Measurements from ENCODE around the gene ARHGAP26.

DNA sequence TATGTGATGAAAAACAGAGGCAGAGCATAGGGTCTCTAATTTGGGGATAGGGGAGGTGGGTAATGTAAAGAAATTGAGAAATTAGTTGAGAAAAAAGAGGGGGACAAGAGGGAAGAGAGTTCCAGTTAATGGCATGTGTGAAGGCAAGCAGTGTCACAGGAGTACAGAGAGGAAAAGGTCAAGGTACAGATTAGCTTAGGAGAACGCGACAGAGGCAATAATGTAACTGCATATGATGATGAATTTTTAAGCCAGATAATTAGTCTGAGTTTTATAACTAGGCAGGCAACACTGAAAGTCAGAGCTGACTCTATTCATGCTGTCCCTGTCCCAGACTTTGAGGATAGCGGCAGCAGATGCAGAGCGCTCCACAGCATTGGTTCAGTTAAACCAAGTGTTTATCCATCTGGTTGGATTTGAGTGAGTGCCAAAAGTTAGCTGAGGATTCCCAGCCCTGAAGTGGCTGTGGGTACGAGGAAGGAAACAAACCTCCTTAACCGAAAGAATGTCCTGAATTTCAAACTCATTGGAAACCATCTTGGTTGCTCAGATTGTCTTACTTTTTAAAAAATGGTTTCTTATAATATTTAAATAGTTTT is 315.2 kb downstream of the ARHGAP26 start:
- no peak for TF ChIP-seq POLR2A (IDR thresholded peaks at IDR 0.05)
- no peak for TF ChIP-seq CTCF (IDR thresholded peaks at IDR 0.05)
- no peak for TF ChIP-seq POLR2AphosphoS5 (IDR thresholded peaks at IDR 0.05)
- TF ChIP-seq EP300 (IDR thresholded peaks at IDR 0.05) = no peak
